ENCODE measurements around the gene EFNA1.

- TF ChIP-seq E2F6 (IDR thresholded peaks at IDR 0.05; ENCODE audit: borderline replicate concordance, low read depth), result no peak
- no peak for TF ChIP-seq RAD21 (conservative IDR thresholded peaks at IDR 0.05 in 1 of 2, IDR thresholded peaks at IDR 0.05 in 1 of 2)
- TF ChIP-seq CTCF (IDR thresholded peaks at IDR 0.05), result no peak
- no peak for TF ChIP-seq EP300 (IDR thresholded peaks at IDR 0.05)
- no peak for TF ChIP-seq KDM1A (IDR thresholded peaks at IDR 0.05; ENCODE audit: low read depth)
- no peak for TF ChIP-seq POLR2A (IDR thresholded peaks at IDR 0.05; ENCODE audit: low read length)
These were observed 49.0 kb upstream of the EFNA1 start, which contains the start of gene EFNA3 for GRCh38 chr1:155078469-155079209.

All from A549 (cell line).